ENCODE measurements around the gene TTC27.

DNA sequence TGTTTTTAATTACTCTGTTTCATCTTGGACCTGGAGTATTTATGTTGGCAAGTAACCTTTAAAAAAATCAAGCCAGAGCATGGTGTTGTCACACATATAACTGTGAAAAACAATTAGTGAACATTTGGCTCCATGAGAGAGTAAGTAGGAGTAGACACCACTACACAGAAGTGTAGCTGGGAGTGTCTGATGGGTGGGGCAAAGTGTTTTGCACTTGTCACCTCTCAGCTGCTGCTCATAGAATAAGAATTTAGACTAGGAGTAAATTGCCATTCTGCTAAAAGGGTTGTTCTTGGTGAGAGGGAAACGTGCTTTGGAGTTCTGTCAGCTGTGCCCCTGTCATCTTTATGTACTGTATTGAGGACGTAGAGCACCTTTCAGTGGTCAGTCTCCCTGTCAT is 114.5 kb downstream of the TTC27 start:
- TF ChIP-seq, protein P1, sequence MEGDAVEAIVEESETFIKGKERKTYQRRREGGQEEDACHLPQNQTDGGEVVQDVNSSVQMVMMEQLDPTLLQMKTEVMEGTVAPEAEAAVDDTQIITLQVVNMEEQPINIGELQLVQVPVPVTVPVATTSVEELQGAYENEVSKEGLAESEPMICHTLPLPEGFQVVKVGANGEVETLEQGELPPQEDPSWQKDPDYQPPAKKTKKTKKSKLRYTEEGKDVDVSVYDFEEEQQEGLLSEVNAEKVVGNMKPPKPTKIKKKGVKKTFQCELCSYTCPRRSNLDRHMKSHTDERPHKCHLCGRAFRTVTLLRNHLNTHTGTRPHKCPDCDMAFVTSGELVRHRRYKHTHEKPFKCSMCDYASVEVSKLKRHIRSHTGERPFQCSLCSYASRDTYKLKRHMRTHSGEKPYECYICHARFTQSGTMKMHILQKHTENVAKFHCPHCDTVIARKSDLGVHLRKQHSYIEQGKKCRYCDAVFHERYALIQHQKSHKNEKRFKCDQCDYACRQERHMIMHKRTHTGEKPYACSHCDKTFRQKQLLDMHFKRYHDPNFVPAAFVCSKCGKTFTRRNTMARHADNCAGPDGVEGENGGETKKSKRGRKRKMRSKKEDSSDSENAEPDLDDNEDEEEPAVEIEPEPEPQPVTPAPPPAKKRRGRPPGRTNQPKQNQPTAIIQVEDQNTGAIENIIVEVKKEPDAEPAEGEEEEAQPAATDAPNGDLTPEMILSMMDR (IDR thresholded peaks at IDR 0.05) = no peak
- TF ChIP-seq POLR2AphosphoS5 (IDR thresholded peaks at IDR 0.05; ENCODE audit: insufficient read depth in 1 of 2, low read depth in 1 of 2) (no peak), POLR2A (IDR thresholded peaks at IDR 0.05) (no peak)
